ENCODE results near the gene ZMIZ1. TPM values are rescaled to one million over a fixed set of nuclear protein-coding genes. Genes with fewer than 3 reads are reported as not detected.

ZMIZ1 gene
- total RNA-seq, 2 donors from 2014 or later, result 30.0 to 34.0 TPM

- H3K27me3 Mint-ChIP-seq, result no peaks in the 10 kb centered on the region
- no peaks in the 10 kb centered on the region for H3K9me3 ChIP-seq (ENCODE audit: control insufficient read depth, low read length, poor library complexity, severe bottlenecking)
- H3K4me1 Mint-ChIP-seq, result peaks cover 28% of the 10 kb centered on the region
- H3K36me3 Mint-ChIP-seq (ENCODE audit: low read depth), result peaks cover 7% of the 10 kb centered on the region
- H3K27ac Mint-ChIP-seq, result peak overlapping the region; percentile 14
- DNase-seq, result no peak
- H3K4me3 Mint-ChIP-seq, result no peak overlapping the region
- no peak for ATAC-seq
Measured at GRCh38 chr10:79289801-79290200, 221.0 kb downstream of the ZMIZ1 start.

DNA sequence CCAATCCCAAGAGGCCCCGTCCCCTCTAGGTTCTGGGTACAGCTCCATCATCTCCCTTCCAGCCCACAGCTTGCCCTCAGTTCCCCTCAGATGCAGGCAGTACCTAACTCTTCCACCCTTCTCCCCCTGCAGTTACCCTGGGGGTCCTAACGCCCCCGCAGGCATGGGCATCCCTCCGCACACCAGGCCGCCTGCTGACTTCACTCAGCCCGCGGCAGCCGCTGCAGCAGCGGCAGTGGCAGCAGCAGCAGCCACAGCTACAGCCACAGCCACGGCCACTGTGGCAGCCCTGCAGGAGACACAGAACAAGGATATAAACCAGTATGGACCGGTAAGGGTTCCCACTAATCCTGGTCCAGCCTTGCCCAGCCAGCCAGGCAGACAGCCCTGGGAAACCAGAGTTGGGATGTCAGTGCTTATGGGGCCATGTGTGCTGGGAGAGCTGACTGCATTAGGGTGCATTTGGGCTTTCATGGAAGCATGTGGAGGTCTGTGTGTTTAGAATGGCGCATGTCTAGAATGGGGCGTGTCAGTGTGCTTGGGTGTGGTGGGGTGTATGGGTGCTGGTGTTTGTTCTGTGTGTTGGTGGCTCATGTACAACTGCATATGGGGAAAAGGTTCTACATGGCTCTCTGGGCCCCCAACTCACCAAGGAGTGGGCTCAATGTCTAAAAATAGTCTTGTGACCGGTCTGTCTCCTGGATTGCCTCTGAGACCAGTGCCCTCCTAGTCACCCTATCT is 223.4 kb downstream of the ZMIZ1 start:
- DNase-seq (no peak), ATAC-seq (no peak)
- H3K9me3 ChIP-seq (ENCODE audit: control insufficient read depth, low read length, poor library complexity, severe bottlenecking), result no peaks in the 10 kb centered on the region
- peaks cover 7% of the 10 kb centered on the region for H3K36me3 Mint-ChIP-seq (ENCODE audit: low read depth)
- no peak overlapping the region for H3K4me3 Mint-ChIP-seq
- no peak overlapping the region for H3K27ac Mint-ChIP-seq
- no peaks in the 10 kb centered on the region for H3K27me3 Mint-ChIP-seq
- H3K4me1 Mint-ChIP-seq, result peaks cover 16% of the 10 kb centered on the region

GRCh38 chr10:79292891-79293746 is 224.4 kb downstream of the ZMIZ1 start:
- no peak for DNase-seq
- H3K27me3 Mint-ChIP-seq, result no peaks in the 10 kb centered on the region
- peak; percentile 60 for ATAC-seq
- H3K4me3 Mint-ChIP-seq, result no peak overlapping the region
- no peaks in the 10 kb centered on the region for H3K9me3 ChIP-seq (ENCODE audit: control insufficient read depth, low read length, poor library complexity, severe bottlenecking)
- peaks cover 16% of the 10 kb centered on the region for H3K4me1 Mint-ChIP-seq
- peaks cover 7% of the 10 kb centered on the region for H3K36me3 Mint-ChIP-seq (ENCODE audit: low read depth)
- no peak overlapping the region for H3K27ac Mint-ChIP-seq

- no peaks in the 10 kb centered on the region for H3K27me3 Mint-ChIP-seq
- no peak overlapping the region for H3K4me3 Mint-ChIP-seq
- H3K9me3 ChIP-seq (ENCODE audit: control insufficient read depth, low read length, poor library complexity, severe bottlenecking), result no peaks in the 10 kb centered on the region
- no peak overlapping the region for H3K27ac Mint-ChIP-seq
- peaks cover 7% of the 10 kb centered on the region for H3K36me3 Mint-ChIP-seq (ENCODE audit: low read depth)
- peaks cover 12% of the 10 kb centered on the region for H3K4me1 Mint-ChIP-seq
- ATAC-seq (peak; percentile 49), DNase-seq (no peak)
Measured at GRCh38 chr10:79293841-79294581, 225.2 kb downstream of the ZMIZ1 start.

- no peak for ATAC-seq
- no peak for DNase-seq
- H3K9me3 ChIP-seq (ENCODE audit: control insufficient read depth, low read length, poor library complexity, severe bottlenecking), result no peaks in the 10 kb centered on the region
- Mint-ChIP-seq H3K27ac (no peak overlapping the region), H3K4me3 (no peak overlapping the region), H3K27me3 (no peaks in the 10 kb centered on the region), H3K36me3 (ENCODE audit: low read depth) (peaks cover 6% of the 10 kb centered on the region), H3K4me1 (peaks cover 6% of the 10 kb centered on the region)
Measured at GRCh38 chr10:79295563-79295962, 226.8 kb downstream of the ZMIZ1 start.

- Mint-ChIP-seq H3K36me3 (ENCODE audit: low read depth) (peaks cover 2% of the 10 kb centered on the region), H3K4me3 (no peak overlapping the region), H3K4me1 (peaks cover 9% of the 10 kb centered on the region), H3K27me3 (no peaks in the 10 kb centered on the region), H3K27ac (no peak overlapping the region)
- ATAC-seq (no peak), DNase-seq (no peak)
- no peaks in the 10 kb centered on the region for H3K9me3 ChIP-seq (ENCODE audit: control insufficient read depth, low read length, poor library complexity, severe bottlenecking)
Measured at GRCh38 chr10:79296431-79296830, 227.7 kb downstream of the ZMIZ1 start.

DNA sequence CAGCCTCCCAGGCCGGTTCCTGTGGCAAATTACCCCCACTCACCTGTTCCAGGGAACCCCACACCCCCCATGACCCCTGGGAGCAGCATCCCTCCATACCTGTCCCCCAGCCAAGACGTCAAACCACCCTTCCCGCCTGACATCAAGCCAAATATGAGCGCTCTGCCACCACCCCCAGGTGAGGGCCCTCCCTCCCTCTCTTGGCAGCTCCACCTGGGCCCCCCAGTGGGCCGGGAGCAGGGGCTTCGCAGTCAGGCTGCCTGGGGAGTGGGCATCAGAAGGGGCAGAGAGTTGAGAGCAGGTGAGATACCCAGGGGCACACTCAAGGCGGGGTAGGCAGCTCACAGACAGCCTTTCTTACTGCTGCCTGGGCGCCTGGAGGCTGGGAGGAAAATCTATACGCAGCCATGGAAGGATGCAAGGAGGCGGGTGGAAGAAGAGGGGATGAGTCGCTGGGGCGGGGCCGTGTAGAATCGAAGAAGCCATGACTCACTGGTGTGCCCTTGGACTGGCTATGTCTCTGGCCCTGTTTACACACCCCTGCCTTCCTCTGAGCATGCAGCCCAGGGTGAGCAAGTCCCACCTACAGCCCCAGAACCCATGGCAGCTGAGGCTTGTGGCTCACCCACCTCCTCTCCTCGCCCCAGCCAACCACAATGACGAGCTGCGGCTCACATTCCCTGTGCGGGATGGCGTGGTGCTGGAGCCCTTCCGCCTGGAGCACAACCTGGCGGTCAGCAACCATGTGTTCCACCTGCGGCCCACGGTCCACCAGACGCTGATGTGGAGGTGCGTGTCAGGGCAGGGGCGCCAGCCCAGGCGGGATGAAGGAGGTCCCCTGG is 229.9 kb downstream of the ZMIZ1 start:
- Mint-ChIP-seq H3K4me1 (peaks cover 10% of the 10 kb centered on the region), H3K4me3 (no peak overlapping the region), H3K27ac (peak overlapping the region; percentile 41), H3K36me3 (ENCODE audit: low read depth) (peaks cover 4% of the 10 kb centered on the region), H3K27me3 (no peaks in the 10 kb centered on the region)
- ATAC-seq (peak; percentile 43), DNase-seq (no peak)
- H3K9me3 ChIP-seq (ENCODE audit: control insufficient read depth, low read length, poor library complexity, severe bottlenecking), result no peaks in the 10 kb centered on the region

DNA sequence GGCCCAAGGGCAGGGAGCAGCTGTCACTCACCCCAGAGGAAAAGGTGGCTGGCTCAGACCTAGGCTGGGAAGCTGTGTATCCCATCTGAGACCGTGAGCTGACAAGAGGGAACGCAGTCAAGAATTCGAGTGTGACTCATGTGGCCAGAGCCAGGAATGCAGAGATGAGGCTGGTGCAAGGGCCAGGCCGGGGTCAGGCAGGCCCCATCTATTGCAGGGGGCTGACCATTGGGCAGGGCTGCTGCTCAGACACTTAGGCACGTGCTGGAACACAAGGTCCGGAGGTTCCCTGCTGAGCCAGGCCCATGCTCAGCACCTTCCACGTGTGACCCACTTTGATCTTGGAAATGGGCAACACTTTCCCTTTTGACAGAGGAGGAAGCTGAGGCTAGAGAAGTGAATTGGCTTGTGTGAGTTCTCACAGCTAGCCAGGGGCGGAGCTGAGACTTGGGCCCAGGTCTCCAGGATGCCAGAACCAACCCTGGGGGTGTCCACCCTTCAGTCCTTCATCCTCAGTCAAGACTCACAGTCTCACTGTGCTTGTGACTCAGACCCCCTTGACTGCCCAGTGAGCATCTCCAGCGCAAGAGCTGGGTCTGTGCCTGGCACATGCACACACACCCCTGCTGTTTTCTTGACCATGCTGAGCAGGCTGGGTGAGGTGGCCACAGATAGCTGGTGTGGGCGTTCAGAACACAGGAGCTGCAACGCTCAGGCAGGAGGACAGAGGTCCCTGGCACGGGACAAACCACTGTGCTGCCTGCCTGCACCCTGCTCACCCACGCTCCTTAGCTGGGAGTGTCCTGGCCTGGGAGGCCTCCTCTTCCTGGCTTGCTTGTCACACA is 230.9 kb downstream of the ZMIZ1 start:
- H3K9me3 ChIP-seq (ENCODE audit: control insufficient read depth, low read length, poor library complexity, severe bottlenecking), result no peaks in the 10 kb centered on the region
- Mint-ChIP-seq H3K27me3 (no peaks in the 10 kb centered on the region), H3K27ac (no peak overlapping the region), H3K36me3 (ENCODE audit: low read depth) (peaks cover 4% of the 10 kb centered on the region), H3K4me1 (peaks cover 10% of the 10 kb centered on the region), H3K4me3 (no peak overlapping the region)
- no peak for ATAC-seq
- DNase-seq, result no peak

GRCh38 chr10:79300711-79301110 is 231.9 kb downstream of the ZMIZ1 start:
- peaks cover 4% of the 10 kb centered on the region for H3K36me3 Mint-ChIP-seq (ENCODE audit: low read depth)
- no peak for ATAC-seq
- H3K4me1 Mint-ChIP-seq, result peaks cover 7% of the 10 kb centered on the region
- no peaks in the 10 kb centered on the region for H3K27me3 Mint-ChIP-seq
- peak overlapping the region; percentile 39 for H3K27ac Mint-ChIP-seq
- DNase-seq, result no peak
- H3K9me3 ChIP-seq (ENCODE audit: control insufficient read depth, low read length, poor library complexity, severe bottlenecking), result no peaks in the 10 kb centered on the region
- no peak overlapping the region for H3K4me3 Mint-ChIP-seq

- no peaks in the 10 kb centered on the region for H3K9me3 ChIP-seq (ENCODE audit: control insufficient read depth, low read length, poor library complexity, severe bottlenecking)
- DNase-seq, result no peak
- Mint-ChIP-seq H3K27me3 (no peaks in the 10 kb centered on the region), H3K36me3 (ENCODE audit: low read depth) (peaks cover 4% of the 10 kb centered on the region), H3K4me1 (peaks cover 7% of the 10 kb centered on the region), H3K27ac (peak overlapping the region; percentile 39), H3K4me3 (peak overlapping the region; percentile 68)
- ATAC-seq, result no peak
Measured at GRCh38 chr10:79301754-79302530, 233.2 kb downstream of the ZMIZ1 start.

GRCh38 chr10:79303631-79304478 is 235.1 kb downstream of the ZMIZ1 start:
- Mint-ChIP-seq H3K36me3 (ENCODE audit: low read depth) (peaks cover 9% of the 10 kb centered on the region), H3K27ac (no peak overlapping the region), H3K4me1 (peaks cover 11% of the 10 kb centered on the region), H3K4me3 (no peak overlapping the region), H3K27me3 (no peaks in the 10 kb centered on the region)
- no peak for ATAC-seq
- no peaks in the 10 kb centered on the region for H3K9me3 ChIP-seq (ENCODE audit: control insufficient read depth, low read length, poor library complexity, severe bottlenecking)
- DNase-seq, result no peak

Data from T-helper 17 cell (primary cell).